IPS-15b (cell line): ENCODE measurements around the gene HDGFL2.

Source experiments
- H3K27me3 ChIP-seq: one replicate; pipeline ENCODE4 v1.6.1; 2013; ENCODE audit warnings: low read length; ENCODE audit not compliant: control insufficient read depth, insufficient read depth
- H3K36me3 ChIP-seq: one replicate; pipeline ENCODE4 v1.6.1; 2013; ENCODE audit warnings: low read length; ENCODE audit not compliant: control insufficient read depth, insufficient read depth
- H3K4me1 ChIP-seq: one replicate; pipeline ENCODE4 v1.6.1; 2013; ENCODE audit warnings: mild to moderate bottlenecking, low read length; ENCODE audit not compliant: control insufficient read depth, insufficient read depth
- H3K4me3 ChIP-seq: one replicate; pipeline ENCODE4 v1.5.1; 2013; ENCODE audit warnings: low read depth, low read length
- H3K9ac ChIP-seq: one replicate; pipeline ENCODE4 v1.6.1; 2013; ENCODE audit warnings: low read depth, mild to moderate bottlenecking, low read length
- H3K9me3 ChIP-seq: one replicate; pipeline ENCODE4 v1.6.1; 2013; ENCODE audit warnings: mild to moderate bottlenecking, low read length; ENCODE audit not compliant: control insufficient read depth, insufficient read depth

Gene HDGFL2

GRCh38 chr19:4482721-4483364 lies 10.7 kb downstream of the HDGFL2 start:
- Histone ChIP-seq H3K36me3 (peaks cover 19% of the 10 kb centered on the region), H3K9me3 (no peaks in the 10 kb centered on the region)

GRCh38 chr19:4483385-4483784 lies 11.3 kb downstream of the HDGFL2 start:
- H3K9ac ChIP-seq, result no peak overlapping the region
- no peak overlapping the region for H3K4me3 ChIP-seq
- H3K36me3 ChIP-seq, result peaks cover 20% of the 10 kb centered on the region
- H3K9me3 ChIP-seq, result no peaks in the 10 kb centered on the region
- H3K4me1 ChIP-seq, result no peaks in the 10 kb centered on the region
- H3K27me3 ChIP-seq, result no peaks in the 10 kb centered on the region

More at GRCh38 chr19:4482721-4483364, 10.7 kb downstream of the HDGFL2 start:
- Histone ChIP-seq H3K9ac (no peak overlapping the region), H3K4me1 (no peaks in the 10 kb centered on the region), H3K27me3 (no peaks in the 10 kb centered on the region), H3K4me3 (no peak overlapping the region)

GRCh38 chr19:4487572-4487971 lies 15.5 kb downstream of the HDGFL2 start:
- no peaks in the 10 kb centered on the region for H3K9me3 ChIP-seq
- H3K27me3 ChIP-seq, result no peaks in the 10 kb centered on the region
- H3K4me1 ChIP-seq, result no peaks in the 10 kb centered on the region
- H3K9ac ChIP-seq, result no peak overlapping the region
- H3K36me3 ChIP-seq, result peaks cover 37% of the 10 kb centered on the region
- H3K4me3 ChIP-seq, result no peak overlapping the region

GRCh38 chr19:4488496-4488895 lies 16.4 kb downstream of the HDGFL2 start:
- no peak overlapping the region for H3K9ac ChIP-seq
- no peaks in the 10 kb centered on the region for H3K9me3 ChIP-seq
- peaks cover 37% of the 10 kb centered on the region for H3K36me3 ChIP-seq
- H3K27me3 ChIP-seq, result no peaks in the 10 kb centered on the region
- H3K4me3 ChIP-seq, result no peak overlapping the region
- no peaks in the 10 kb centered on the region for H3K4me1 ChIP-seq

- no peaks in the 10 kb centered on the region for H3K4me1 ChIP-seq
- H3K9me3 ChIP-seq, result no peaks in the 10 kb centered on the region
- H3K27me3 ChIP-seq, result no peaks in the 10 kb centered on the region
- no peak overlapping the region for H3K4me3 ChIP-seq
- no peak overlapping the region for H3K9ac ChIP-seq
- H3K36me3 ChIP-seq, result peaks cover 60% of the 10 kb centered on the region
Measured at GRCh38 chr19:4491446-4491845, 19.3 kb downstream of the HDGFL2 start.

GRCh38 chr19:4492337-4493103 lies 20.4 kb downstream of the HDGFL2 start:
- Histone ChIP-seq H3K9me3 (no peaks in the 10 kb centered on the region), H3K4me1 (no peaks in the 10 kb centered on the region), H3K9ac (no peak overlapping the region), H3K36me3 (peaks cover 65% of the 10 kb centered on the region), H3K4me3 (no peak overlapping the region), H3K27me3 (no peaks in the 10 kb centered on the region)

GRCh38 chr19:4493104-4493928 lies 21.2 kb downstream of the HDGFL2 start:
- Histone ChIP-seq H3K27me3 (no peaks in the 10 kb centered on the region), H3K36me3 (peaks cover 71% of the 10 kb centered on the region), H3K9me3 (no peaks in the 10 kb centered on the region), H3K4me1 (no peaks in the 10 kb centered on the region), H3K4me3 (no peak overlapping the region), H3K9ac (no peak overlapping the region)

GRCh38 chr19:4493929-4494690 lies 22.0 kb downstream of the HDGFL2 start:
- H3K36me3 ChIP-seq, result peaks cover 67% of the 10 kb centered on the region
- H3K9me3 ChIP-seq, result no peaks in the 10 kb centered on the region

GRCh38 chr19:4494691-4495064 lies 22.6 kb downstream of the HDGFL2 start:
- Histone ChIP-seq H3K27me3 (no peaks in the 10 kb centered on the region), H3K9ac (no peak overlapping the region), H3K4me3 (no peak overlapping the region), H3K36me3 (peaks cover 66% of the 10 kb centered on the region), H3K4me1 (no peaks in the 10 kb centered on the region), H3K9me3 (no peaks in the 10 kb centered on the region)

More at GRCh38 chr19:4493929-4494690, 22.0 kb downstream of the HDGFL2 start:
- Histone ChIP-seq H3K4me3 (no peak overlapping the region), H3K27me3 (no peaks in the 10 kb centered on the region), H3K4me1 (no peaks in the 10 kb centered on the region), H3K9ac (no peak overlapping the region)

- Histone ChIP-seq H3K4me1 (no peaks in the 10 kb centered on the region), H3K36me3 (peaks cover 61% of the 10 kb centered on the region), H3K9me3 (no peaks in the 10 kb centered on the region), H3K27me3 (no peaks in the 10 kb centered on the region), H3K4me3 (no peak overlapping the region), H3K9ac (no peak overlapping the region)
Measured at GRCh38 chr19:4495471-4495870, 23.4 kb downstream of the HDGFL2 start.

- peaks cover 67% of the 10 kb centered on the region for H3K36me3 ChIP-seq
- H3K27me3 ChIP-seq, result no peaks in the 10 kb centered on the region
- no peak overlapping the region for H3K9ac ChIP-seq
- no peak overlapping the region for H3K4me3 ChIP-seq
- H3K9me3 ChIP-seq, result no peaks in the 10 kb centered on the region
- no peaks in the 10 kb centered on the region for H3K4me1 ChIP-seq
Measured at GRCh38 chr19:4496304-4496703, 24.2 kb downstream of the HDGFL2 start.
